HG03060 (cell line): Measurements from ENCODE around the gene FRS3.
"Not testable (repeated sequence)": the region's sequence is repeated elsewhere in the genome, so short reads cannot be mapped to it uniquely, and the experiment has no call there.

Source experiments
- ATAC-seq: cut with Tn5 transposase; IDR thresholded peaks from one replicate; pipeline ENCODE4 v1.9.1; 2021; ENCODE audit warnings: low read depth, moderate number of reproducible peaks; ENCODE audit not compliant: unreplicated experiment

The FRS3 gene

DNA sequence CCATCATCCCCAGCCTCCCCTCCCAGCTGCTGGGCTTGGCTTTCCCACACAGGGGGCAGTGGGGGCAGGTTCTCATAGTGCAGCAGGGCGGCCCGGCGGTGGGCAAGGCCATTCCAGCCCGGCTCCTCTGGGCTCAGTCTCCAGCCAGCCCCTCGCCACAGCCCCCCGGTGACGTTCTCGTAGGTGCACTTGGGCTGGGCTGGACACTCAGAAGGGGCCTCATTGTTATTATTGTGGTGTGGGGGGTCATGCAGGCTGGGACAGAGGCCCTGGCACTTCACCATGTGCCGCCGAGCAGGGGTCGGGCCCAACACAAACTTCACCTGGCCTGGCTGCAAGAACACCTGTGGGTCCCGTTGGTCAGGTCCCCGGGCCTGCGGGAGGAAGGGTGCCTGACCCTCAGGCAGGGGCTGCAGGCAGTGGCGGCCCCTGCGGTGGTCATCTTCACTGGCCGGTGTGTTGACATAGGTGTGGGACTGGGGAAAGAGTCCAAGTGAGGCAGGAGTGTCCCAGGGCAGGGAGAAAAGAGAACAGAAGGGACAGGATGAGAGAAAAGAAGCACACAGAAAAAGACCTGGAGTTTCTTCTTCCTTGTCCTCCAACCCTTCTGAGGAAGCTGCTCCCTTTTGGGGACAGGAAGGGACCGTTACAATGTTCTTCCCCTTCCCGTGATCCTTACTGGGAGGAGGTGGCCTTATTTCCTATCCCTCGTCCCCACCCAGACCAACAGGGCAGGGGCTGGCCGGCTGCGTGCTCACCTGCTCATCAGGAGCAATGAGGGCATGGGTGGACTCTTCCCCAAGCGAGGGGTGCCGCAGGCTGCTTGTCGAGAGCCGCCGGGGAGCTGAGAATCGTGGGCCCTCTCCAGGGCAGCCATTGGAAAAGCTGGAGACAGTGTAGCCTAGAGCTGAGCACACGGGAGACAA lies 8.4 kb downstream of the FRS3 start:
- no peak for ATAC-seq

DNA sequence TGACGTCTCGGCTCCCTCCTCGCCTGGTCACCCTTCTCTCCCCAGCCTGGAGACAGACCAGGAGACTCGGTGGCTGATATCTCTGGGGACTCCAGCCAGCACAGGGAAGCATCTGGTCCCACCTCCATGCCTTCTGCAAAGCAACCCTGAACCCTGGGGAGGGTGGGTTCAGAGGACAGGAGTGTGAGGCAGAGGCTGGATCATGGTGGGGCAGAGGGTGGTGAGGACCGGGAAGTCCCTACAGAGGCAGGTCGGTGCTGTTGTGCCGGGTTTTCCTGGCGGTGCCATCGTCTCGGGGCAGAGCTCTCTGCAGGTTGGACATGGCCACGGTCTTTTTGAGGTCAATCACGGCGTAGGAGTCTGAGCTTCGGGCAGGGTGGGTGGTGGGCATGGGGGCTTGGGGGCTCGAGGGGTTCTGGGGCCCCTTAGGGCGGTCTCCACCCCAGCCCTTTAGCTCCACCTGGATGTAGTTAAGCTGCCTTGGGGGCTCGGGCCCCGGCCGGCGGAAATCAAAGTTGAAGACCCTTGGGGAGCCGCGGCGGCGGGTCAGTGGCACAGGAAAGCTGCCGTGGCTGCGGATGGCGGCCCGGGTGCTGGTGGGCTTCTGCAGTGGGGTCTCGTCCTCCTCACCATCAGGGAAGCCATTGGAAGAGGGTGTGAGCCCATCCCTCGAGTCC lies 9.2 kb downstream of the FRS3 start:
- no peak for ATAC-seq

DNA sequence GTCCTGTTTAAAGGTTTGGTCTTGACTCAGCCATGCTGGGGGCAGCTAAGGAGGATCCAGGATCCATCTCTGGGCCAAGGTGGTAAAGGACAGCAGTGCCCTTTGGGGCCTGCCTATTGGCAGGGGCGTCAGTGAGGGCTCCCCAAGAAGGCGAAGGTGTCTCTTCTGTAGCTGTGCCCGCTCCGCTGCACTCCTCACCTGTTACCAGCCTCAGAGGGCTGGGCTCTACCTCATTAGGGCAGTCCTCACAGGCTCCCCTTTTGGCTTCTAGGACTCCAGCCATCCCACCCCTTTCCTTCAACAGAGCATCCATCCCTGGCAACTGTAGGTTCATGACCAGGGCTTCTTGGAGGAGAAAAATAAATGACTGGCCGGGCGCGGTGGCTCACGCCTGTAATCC lies 10.3 kb downstream of the FRS3 start:
- ATAC-seq, result no peak

DNA sequence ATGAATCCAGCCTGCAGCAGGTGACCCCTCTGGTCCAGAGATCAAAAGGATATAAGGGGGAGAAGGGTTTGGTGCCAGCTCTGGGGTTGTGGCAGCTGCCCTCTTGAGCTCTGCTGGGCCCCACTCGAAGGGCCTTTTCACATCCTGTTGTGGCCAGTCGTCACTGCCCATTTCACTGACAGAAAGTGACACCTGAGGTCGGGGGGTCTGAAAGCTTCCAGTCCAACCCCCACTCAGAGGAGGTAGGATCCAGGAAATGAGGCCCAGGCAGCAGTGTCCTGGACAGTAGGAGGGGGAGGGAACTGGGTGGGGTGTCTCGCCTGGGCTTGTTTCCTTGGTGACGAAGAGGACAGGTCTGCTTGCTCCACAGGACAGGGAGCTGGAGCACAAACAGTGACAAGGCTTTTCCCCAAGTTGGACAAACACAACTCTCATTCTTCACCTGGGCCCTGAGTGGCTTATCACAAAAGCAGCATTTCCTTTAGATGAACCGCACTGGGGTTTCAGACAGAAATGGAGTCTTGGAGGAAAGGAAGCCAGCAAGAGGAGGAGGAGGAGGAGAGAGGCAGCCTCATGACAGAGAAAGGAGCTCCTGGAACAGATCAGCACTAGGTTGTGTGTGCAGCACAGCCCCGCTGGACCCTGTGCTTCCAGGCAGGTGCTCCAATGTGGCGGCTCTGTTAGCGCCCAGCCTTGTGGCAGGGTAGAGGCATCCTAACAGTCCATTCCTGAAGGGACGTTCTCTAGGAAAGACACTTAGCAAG lies 11.0 kb downstream of the FRS3 start:
- no peak for ATAC-seq

DNA sequence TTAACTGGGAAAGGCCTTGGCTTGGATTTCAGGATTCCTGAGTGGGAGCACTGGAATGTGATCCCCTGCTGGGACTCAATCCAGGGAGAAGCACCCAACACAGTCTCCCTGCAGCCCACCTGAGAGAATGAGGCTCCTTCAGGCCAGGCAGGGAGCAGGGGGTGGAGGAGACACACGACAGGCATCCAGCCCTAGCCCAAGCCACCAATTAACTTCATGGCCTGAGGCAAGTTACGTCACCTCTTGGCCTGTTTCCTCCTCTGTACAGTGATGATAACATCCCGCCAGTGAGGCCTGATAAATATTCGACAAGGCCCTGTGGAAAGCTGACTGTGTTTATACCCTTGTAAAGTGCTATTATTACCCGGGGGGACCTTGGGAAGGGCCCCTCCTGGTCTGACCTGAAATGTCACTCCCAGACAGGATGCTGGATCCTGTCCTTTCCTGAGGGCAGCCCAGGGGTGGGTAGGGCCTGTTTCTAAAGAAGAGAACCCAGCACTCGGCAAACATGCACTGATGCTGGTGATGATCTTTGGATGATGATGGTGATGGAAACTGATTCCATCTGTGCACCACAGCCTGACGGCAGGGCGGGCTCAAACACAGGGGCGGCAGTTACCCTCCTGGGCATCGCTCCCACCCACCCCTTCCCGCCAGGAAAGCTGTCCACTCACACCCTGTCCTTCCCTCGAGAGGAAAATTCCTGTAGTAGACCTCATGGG lies 12.4 kb downstream of the FRS3 start:
- ATAC-seq, result no peak

DNA sequence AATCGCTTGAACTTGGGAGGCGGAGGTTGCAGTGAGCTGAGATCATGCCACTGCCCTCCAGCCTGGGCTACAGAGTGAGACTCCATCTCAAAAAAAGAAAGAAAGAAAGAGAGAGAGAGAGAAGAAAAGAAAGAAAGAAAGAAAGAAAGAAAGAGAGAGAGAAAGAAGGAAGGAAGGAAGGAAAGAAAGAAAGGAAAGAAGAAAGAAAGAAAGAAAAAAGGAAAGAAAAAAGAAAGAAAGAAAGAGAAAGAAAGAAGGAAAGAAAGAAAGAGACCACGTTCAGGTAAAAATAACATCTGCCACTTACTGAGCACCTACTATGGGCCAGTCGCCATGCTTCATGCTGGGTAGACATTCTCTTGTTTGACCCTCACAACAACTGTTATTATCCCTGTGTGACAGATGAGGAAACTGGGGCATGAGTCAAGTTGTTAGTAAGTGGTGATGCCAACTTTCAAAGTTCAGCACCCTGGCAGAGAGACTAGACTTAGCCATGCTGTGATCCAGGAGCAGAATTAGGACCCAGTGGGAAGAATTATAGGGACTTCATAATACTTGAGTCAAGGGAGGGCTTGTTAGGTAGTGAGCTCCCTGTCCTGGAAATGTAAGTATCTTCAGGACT lies 13.5 kb downstream of the FRS3 start:
- not testable (repeated sequence) for ATAC-seq

DNA sequence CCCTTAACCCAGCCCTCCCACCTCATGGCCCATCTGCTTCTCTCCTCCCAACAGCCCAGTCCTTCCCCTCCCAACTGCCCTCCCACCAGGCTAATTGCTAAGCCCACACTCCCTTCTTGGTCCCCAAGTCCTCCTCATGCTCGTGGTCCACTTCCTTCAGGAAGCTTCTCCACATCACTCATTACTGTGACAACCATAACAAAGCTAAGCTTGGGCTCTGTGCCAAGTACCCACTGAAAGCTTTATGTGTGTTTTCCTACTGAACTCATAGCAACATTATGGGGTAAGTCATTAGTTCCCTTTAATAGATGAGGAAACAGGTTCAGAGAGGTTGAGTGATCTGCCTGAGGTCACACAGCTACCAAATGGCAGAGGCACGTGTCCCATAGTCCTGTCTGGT lies 16.2 kb downstream of the FRS3 start:
- no peak for ATAC-seq

DNA sequence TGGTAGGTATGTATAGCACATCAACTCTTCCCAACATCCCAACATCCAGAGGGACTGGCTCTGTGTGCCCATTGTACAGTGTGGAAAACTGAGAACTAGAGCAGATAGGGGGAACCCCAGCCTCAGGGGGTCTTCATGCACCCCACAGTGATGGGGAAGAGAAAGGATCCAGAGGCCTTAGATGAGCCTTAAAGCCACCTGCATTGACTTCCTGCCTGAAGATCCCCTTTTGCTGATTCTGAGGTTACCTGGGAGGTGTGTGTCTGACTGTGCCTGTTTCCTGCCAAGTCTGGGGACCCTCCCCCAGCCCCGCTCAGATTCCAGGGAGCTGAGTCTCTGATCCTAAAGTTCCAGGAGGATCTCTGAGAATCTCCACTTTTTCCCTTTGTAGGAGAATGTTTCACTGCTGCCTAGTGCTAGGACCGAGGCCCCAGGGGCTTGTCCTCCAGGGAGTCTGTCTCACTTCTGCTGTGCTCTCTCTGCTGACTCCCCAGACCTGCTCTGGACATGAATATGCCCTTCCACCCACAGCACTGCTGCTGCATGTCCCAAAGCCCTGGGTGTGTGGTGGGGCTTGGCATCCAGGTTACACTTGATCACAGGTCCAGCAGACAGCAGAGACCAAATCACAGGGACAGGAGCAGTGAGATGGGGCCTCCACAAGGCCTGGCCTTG lies 19.7 kb downstream of the FRS3 start:
- ATAC-seq, result no peak

DNA sequence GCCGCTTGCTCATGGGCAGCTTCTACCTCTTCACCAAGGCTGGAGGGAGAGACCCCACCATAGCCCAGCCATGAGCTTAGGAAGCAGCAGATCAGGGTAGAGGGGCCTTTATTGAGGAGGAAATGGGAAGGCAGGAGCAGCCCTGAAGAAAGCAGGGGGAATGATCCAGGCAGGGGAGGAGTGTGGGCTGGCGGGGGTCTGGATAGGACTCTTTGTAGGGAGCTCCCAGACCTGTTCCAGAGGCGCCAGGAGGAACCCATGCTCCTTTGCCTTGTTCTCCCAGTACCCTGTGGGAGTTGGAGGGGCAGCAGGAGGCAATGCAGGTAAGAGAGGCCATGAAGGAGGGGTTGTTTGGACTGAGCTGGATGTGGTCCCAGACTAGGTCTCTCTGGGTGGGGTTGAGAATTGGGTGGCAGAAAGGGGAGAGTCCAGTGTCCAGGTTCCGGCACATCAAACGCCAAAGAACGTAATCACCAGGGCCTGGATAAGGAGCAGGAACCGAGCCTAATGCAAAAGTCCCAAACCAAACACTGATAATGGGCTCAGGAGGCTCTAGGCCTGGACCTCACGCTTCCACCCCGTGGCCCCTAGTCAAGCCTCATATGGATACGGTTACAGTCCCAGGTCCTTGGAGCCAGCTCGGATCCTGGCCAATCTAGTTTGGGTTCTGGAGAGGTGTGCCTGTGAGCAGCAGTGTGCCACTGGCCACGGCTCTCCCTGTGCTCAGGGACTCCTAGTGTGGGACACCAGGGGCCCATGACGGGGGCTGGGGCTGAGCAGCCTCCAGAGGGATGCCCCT lies 20.4 kb downstream of the FRS3 start:
- no peak for ATAC-seq

DNA sequence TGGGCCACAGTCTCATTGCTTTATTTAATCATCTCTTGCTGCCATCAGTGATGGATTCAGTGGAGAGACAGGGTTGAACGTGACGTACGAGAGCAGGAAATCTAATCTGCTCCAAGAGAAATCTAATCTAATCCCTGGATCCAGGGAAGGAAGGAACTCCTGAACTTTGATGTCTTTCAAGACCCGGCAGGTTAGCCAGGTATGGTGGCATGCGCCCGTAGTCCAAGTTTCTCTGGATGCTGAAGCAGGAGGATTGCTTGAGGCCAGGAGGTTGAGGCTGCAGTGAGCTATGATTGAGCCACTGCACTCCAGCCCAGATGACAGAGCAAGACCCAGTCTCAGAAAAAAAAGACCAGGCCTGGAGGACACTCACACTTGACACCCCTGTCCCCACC lies 21.1 kb downstream of the FRS3 start:
- ATAC-seq, result no peak

DNA sequence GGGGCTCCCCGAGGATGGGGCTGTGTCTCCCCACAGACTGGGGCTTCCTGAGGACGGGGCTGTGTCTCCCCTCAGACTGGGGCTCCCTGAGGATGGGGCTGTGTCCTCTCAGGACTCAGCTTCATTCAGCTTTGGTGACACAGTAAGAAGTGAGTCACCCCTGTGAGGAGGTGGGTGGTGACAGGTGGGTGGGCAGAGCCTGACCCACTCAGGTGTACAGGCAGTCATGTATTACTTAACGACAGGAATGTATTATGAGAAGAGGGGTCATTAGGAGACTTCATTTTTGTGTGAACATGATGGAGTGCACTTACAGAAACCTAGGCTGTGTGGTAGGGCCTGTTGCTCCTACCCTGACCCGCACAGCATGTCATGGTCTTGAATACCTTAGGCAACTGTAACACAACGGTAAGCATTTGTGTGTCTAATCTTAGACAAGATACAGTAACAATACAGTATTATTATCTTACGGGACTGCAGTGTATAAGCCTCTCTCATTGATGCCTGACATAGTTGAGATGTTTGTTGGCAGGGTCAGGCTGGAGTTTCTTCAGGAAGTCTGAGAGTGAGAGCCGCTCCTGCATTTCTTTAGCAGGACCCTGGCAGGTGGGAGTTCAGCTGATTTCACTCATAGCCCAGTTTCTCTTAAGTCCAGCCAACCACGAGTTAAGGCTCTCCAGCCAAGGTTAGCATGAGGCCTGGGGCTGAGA lies 21.6 kb downstream of the FRS3 start:
- ATAC-seq, result no peak

DNA sequence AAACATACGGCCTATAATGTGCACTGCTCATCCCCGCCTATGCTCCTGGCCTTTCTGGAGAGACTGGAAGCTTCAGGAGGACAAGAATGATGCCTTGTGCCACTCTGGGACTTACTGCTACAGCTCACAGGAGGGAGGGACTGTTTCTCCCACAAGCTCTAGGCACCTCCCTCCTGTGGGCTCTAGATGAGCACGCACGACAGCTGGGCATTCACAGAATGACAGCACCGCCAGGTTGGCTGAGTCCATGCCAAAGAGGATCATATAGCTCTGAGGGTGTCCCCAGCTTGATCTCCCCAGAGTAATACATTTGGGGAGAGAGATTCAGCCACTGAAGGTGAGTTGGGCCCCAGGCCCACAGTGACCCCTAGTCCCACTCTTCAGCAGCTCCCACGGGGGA lies 22.4 kb downstream of the FRS3 start:
- no peak for ATAC-seq

DNA sequence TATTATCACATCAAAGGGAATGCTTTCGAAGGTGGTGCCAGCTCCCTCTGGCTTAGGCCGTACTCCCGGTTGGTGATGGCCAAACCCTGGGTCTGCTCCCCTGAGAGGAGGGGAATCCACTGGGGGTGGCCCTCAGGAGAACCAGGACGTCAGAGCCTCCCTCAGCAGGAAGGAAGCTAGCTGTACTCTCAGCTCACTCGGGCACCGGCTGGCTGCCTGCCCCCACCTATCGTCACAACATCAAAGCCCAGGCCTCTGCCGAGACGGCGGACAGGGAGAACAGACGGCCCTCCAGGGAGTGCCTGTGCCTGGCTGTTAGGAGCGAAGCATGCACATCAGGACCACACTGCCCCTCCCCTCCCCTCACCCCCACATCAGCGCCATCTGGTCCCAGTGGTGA lies 23.3 kb downstream of the FRS3 start:
- no peak for ATAC-seq

DNA sequence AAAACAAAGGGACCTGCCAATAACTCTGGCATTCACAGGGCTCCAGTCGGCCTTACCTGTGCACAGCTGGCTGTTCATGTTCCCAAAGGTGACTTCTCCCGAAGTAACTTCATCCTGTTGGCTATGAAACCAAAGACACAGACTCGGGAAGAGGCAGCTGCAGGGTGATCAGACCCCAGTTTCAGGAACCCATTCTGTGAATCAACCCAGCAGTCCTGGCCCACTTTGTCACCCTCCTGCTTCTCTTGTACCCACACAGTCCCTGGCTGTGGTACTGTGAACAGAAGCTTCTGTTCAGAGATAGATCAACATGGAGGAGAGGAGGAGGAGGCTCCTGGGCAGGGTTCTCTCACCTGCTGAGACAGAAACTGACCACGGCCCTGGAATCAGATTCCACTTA lies 23.8 kb downstream of the FRS3 start:
- no peak for ATAC-seq

DNA sequence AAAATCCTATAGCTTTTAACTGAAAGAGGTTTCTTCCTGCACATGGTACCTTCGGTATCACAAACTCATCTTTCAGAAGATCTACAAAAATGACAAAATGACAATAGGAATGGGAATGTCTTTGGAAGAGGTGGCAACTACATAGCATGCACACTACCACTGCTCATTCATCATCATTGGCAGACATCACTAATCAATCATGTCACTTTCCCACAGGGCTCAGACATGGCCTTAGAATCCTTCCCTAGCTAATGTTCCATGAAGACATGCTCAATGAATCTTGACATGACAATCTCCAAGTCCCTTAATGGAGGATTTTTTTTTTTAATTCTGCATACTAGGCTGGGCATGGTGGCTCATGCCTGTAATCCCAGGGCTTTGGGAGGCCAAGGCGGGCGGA lies 29.3 kb downstream of the FRS3 start:
- no peak for ATAC-seq

DNA sequence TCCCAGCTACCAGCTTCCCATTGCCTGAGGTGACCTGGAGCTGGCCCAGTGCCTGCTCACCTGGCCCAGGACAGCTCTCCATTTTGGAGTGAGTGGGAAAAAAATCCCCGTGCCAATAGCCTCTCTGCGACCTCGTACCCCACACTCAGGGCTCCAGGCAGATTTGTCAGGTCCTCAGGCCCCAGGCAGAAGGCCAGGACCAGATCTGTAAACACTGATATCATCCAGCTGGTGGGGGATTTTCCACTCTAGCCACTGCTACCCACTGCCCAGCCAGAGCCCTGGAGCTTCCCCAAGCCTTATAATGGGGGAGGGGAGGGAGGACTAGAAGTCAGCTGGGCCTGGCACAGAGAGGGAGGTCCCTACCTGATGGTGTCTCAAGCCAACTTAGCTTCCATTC lies 31.2 kb downstream of the FRS3 start:
- no peak for ATAC-seq

DNA sequence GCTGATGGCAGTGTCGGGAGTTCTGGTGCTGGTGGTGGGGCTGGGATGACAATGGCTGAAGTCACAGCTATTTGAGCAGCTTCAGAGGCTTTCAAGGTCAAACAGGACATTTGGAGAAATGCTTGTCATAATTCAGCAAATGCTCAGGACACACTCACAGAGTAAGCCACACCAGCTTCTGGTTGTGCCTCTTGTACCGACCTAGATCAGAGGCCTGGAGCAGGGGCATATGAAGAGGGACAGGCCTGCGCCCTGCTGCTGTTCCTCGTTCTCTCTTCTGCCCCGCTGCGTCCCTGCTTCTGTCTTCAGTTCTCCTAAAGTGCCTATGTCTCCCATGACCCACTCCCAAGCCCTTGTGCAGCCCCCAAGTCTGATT lies 31.6 kb downstream of the FRS3 start:
- ATAC-seq, result no peak
